ENCODE results near the gene WDR54. TPM values are rescaled to one million over a fixed set of nuclear protein-coding genes. Genes with fewer than 3 reads are reported as not detected.
A peak's percentile ranks its signal among the peaks of the same experiment; 100 is the strongest.

WDR54 gene
- total RNA-seq, 1 donor from 2014 or later, result 30.2 TPM

DNA sequence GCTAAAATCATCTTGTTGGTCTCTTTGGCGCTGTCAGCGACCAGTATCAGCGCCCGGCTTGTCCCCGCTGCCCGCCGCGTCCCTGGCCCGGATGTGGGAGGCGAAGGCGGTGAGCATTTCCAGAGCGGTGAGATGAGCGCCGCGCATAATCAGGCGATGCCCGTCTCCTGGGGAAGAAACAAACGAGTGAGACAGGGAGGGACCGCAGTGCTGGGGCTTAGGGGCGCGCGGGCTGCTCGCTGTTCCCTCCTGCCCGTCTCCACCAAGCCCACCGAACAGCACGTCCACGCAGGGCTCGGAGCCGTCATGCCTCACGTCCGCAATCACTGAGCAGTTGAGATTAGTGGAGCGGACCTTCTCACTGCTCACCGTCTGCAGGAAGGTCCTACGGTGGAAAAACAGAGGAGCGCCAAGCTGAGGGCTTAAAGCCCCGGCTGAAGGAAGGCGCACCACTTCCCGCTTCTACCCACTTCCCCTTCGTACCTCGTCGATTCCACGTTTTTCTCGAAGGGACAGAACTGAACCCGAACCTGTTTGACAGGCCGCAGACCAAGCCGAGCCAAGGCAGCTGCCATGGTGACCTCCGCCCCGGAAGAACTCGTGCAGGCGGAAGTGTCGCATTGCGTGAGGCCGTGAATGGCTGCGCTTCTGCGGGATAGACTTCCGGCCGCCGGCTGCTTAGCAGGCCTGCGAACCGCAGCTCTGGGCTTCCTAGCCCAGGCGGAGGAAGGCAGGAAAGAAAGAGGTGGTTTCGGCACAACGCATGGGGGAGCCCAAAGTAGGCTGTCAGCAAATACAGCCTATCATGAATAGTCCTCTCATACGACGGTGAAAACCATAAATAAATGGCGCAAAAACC, 50.8 kb downstream of the WDR54 start, which contains the start of gene MRPL53:
Gene MRPL53, minus strand, starts transcription at position 595 of the 859 bp plus-strand sequence. Its CDS starts 20 bp downstream, at position 575.
- Mint-ChIP-seq H3K27ac (peak within 1 kb of the TSS; percentile 98), H3K27me3 (no peaks in the 10 kb centered on the region), H3K36me3 (ENCODE audit: insufficient read depth) (peaks cover 5% of the 10 kb centered on the region), H3K4me1 (ENCODE audit: low read depth) (peaks cover 14% of the 10 kb centered on the region), H3K4me3 (ENCODE audit: low read depth) (peak within 1 kb of the TSS; percentile 86), H3K9me3 (ENCODE audit: low read depth) (no peaks in the 10 kb centered on the region)
- peak; percentile 88 for DNase-seq (ENCODE audit: low spot score, unreplicated experiment)
- TF ChIP-seq, protein P1, sequence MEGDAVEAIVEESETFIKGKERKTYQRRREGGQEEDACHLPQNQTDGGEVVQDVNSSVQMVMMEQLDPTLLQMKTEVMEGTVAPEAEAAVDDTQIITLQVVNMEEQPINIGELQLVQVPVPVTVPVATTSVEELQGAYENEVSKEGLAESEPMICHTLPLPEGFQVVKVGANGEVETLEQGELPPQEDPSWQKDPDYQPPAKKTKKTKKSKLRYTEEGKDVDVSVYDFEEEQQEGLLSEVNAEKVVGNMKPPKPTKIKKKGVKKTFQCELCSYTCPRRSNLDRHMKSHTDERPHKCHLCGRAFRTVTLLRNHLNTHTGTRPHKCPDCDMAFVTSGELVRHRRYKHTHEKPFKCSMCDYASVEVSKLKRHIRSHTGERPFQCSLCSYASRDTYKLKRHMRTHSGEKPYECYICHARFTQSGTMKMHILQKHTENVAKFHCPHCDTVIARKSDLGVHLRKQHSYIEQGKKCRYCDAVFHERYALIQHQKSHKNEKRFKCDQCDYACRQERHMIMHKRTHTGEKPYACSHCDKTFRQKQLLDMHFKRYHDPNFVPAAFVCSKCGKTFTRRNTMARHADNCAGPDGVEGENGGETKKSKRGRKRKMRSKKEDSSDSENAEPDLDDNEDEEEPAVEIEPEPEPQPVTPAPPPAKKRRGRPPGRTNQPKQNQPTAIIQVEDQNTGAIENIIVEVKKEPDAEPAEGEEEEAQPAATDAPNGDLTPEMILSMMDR (IDR thresholded peaks at IDR 0.05; ENCODE audit: unreplicated experiment), result no peak

DNA sequence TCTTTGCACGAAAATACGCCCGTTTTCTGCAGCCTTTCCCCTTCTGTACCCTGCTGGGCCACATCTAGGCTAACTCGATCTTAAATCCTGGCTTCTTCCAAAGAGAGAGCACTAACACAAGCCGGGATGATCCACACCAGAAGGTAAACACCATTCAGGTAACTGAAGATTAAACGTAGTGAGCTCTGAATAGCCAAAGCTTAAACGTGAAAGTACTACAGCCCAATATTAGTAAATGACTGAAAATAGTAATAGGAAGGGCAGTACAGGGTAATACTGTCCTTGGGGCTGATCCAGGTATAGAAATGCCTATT, 51.4 kb downstream of the WDR54 start:
- TF ChIP-seq, protein P1 (IDR thresholded peaks at IDR 0.05; ENCODE audit: unreplicated experiment), result no peak
- peaks cover 14% of the 10 kb centered on the region for H3K4me1 Mint-ChIP-seq (ENCODE audit: low read depth)
- H3K4me3 Mint-ChIP-seq (ENCODE audit: low read depth), result peak overlapping the region; percentile 86
- DNase-seq (ENCODE audit: low spot score, unreplicated experiment), result no peak
- H3K36me3 Mint-ChIP-seq (ENCODE audit: insufficient read depth), result peaks cover 5% of the 10 kb centered on the region
- H3K9me3 Mint-ChIP-seq (ENCODE audit: low read depth), result no peaks in the 10 kb centered on the region
- peak overlapping the region; percentile 98 for H3K27ac Mint-ChIP-seq
- no peaks in the 10 kb centered on the region for H3K27me3 Mint-ChIP-seq

DNA sequence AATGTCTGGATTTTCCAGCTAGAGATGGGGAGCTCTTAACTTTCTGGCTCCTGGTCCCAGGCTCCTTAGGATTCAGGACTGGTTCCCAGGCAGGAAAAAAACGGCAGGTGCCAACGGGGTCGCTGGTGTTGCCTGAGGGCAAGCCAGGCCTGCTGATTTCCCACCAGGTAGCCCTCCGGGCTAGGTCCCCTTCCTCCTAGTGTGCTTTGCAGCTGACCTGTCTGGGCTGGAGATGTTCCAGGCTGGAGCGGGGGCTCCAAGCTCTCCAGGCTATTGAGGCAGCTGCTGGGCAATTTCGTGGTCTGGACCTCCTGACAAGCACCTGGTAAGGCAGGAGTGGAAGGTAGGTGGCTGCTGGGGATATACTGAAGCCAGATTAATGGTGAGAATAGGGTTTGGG, 53.0 kb downstream of the WDR54 start:
- no peaks in the 10 kb centered on the region for H3K27me3 Mint-ChIP-seq
- H3K9me3 Mint-ChIP-seq (ENCODE audit: low read depth), result no peaks in the 10 kb centered on the region
- H3K4me3 Mint-ChIP-seq (ENCODE audit: low read depth), result no peak overlapping the region
- H3K4me1 Mint-ChIP-seq (ENCODE audit: low read depth), result peaks cover 14% of the 10 kb centered on the region
- H3K27ac Mint-ChIP-seq, result no peak overlapping the region
- TF ChIP-seq, protein P1 (IDR thresholded peaks at IDR 0.05; ENCODE audit: unreplicated experiment), result no peak
- no peak for DNase-seq (ENCODE audit: low spot score, unreplicated experiment)
- H3K36me3 Mint-ChIP-seq (ENCODE audit: insufficient read depth), result peaks cover 9% of the 10 kb centered on the region

DNA sequence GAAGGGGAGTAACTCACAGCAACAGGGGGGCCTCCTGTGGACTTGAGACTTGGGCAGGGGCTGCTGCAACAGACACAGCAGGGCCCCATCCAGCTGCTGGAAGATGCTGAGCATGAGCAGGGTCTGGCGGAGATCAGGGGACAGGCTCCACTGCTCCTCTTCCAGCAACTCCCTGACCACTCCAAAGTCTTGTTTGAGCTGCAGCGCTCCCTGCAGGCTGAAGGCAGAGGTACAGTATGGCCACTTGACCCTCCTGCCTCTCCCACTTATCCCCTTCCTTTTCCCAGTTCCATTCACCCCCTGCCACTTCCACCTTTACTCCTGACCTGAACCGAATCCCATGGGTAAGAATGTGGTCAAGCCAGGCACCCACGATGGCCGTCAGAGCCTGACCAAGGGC, 53.4 kb downstream of the WDR54 start:
- H3K4me3 Mint-ChIP-seq (ENCODE audit: low read depth), result no peak overlapping the region
- H3K36me3 Mint-ChIP-seq (ENCODE audit: insufficient read depth), result peaks cover 9% of the 10 kb centered on the region
- no peaks in the 10 kb centered on the region for H3K9me3 Mint-ChIP-seq (ENCODE audit: low read depth)
- H3K4me1 Mint-ChIP-seq (ENCODE audit: low read depth), result peaks cover 14% of the 10 kb centered on the region
- no peaks in the 10 kb centered on the region for H3K27me3 Mint-ChIP-seq
- TF ChIP-seq, protein P1 (IDR thresholded peaks at IDR 0.05; ENCODE audit: unreplicated experiment), result peak; percentile 28
- DNase-seq (ENCODE audit: low spot score, unreplicated experiment), result no peak
- H3K27ac Mint-ChIP-seq, result no peak overlapping the region

Other genes with a start within 250 kb of the WDR54 start
- 93.5 and 94.9 TPM in 2 replicates for gene MOB1A, start 242.9 kb upstream of the WDR54 start, total RNA-seq
- 64.9 and 71.2 TPM in 2 replicates for gene MTHFD2, start 223.1 kb upstream of the WDR54 start, total RNA-seq
- gene SLC4A5, start 78.3 kb upstream of the WDR54 start, total RNA-seq, result 4.1 and 5.9 TPM in 2 replicates
- 178 and 195 TPM in 2 replicates for gene DCTN1, start 41.4 kb upstream of the WDR54 start, total RNA-seq
- 11.3 and 13.4 TPM in 2 replicates for gene C2orf81, start 111 bp upstream of the WDR54 start, total RNA-seq
- gene RTKN, start 20.2 kb downstream of the WDR54 start, total RNA-seq, result 121 and 129 TPM in 2 replicates
- 46.8 and 51.0 TPM in 2 replicates for gene INO80B, start 33.4 kb downstream of the WDR54 start, total RNA-seq
- gene WBP1, start 36.7 kb downstream of the WDR54 start, total RNA-seq, result 127 and 140 TPM in 2 replicates
- 67.9 and 71.5 TPM in 2 replicates for gene MOGS, start 43.7 kb downstream of the WDR54 start, total RNA-seq
- 61.3 and 64.1 TPM in 2 replicates for gene MRPL53, start 51.0 kb downstream of the WDR54 start, total RNA-seq
- gene CCDC142, start 61.3 kb downstream of the WDR54 start, total RNA-seq, result 39.9 and 42.0 TPM in 2 replicates
- gene TTC31, start 61.4 kb downstream of the WDR54 start, total RNA-seq, result 32.2 and 34.8 TPM in 2 replicates
- 7.3 and 9.3 TPM in 2 replicates for gene LBX2, start 77.9 kb downstream of the WDR54 start, total RNA-seq
- gene PCGF1, start 86.0 kb downstream of the WDR54 start, total RNA-seq, result 23.3 and 24.4 TPM in 2 replicates
- 0.33 TPM in 1 of 2 replicates, not detected in the other for gene TLX2, start 92.7 kb downstream of the WDR54 start, total RNA-seq
- gene DQX1, start 104.5 kb downstream of the WDR54 start, total RNA-seq, result 1.5 and 1.7 TPM in 2 replicates
- 110 and 115 TPM in 2 replicates for gene AUP1, start 108.0 kb downstream of the WDR54 start, total RNA-seq
- gene HTRA2, start 108.2 kb downstream of the WDR54 start, total RNA-seq, result 35.9 and 41.9 TPM in 2 replicates
- gene LOXL3, start 132.2 kb downstream of the WDR54 start, total RNA-seq, result 23.4 and 24.2 TPM in 2 replicates
- 18.5 and 20.9 TPM in 2 replicates for gene DOK1, start 133.0 kb downstream of the WDR54 start, total RNA-seq
- 2.5 and 2.6 TPM in 2 replicates for gene M1AP, start 226.6 kb downstream of the WDR54 start, total RNA-seq
- 11.5 and 13.4 TPM in 2 replicates for gene SEMA4F, start 232.5 kb downstream of the WDR54 start, total RNA-seq

Measured in progenitor cell of endocrine pancreas (in vitro differentiated cells).